ENCODE results near the gene TLX1.

The TLX1 gene

GRCh38 chr10:101095004-101095403 lies 36.1 kb upstream of the TLX1 start:
- no peak for TF ChIP-seq EZH2phosphoT487 (conservative IDR thresholded peaks at IDR 0.05; ENCODE audit: low read length)
- TF ChIP-seq CTCF (IDR thresholded peaks at IDR 0.05; ENCODE audit: insufficient read depth, low read length, poor library complexity, severe bottlenecking) = no peak
- no peaks in the 10 kb centered on the region for H3K79me2 ChIP-seq (ENCODE audit: insufficient read depth, low read length)
- no peak overlapping the region for H3K4me2 ChIP-seq (ENCODE audit: low read depth, low read length, poor library complexity, severe bottlenecking)
- H3F3A ChIP-seq (ENCODE audit: insufficient read depth) = no peaks in the 10 kb centered on the region
- H3K36me3 ChIP-seq (ENCODE audit: low read length) = no peaks in the 10 kb centered on the region
- H3K9me2 ChIP-seq (replicated peaks; ENCODE audit: insufficient read depth, low read length) = no peaks in the 10 kb centered on the region
- no peaks in the 10 kb centered on the region for H3K9me3 ChIP-seq (ENCODE audit: insufficient read depth, low read length)
- H2AFZ ChIP-seq (ENCODE audit: low read depth, low read length, severe bottlenecking) = no peak overlapping the region
- no peaks in the 10 kb centered on the region for H4K20me1 ChIP-seq (ENCODE audit: low read depth, low read length)
- no peak overlapping the region for H3K4me3 ChIP-seq (ENCODE audit: insufficient read depth, low read length, poor library complexity, severe bottlenecking)
- no peak overlapping the region for H3K27ac ChIP-seq (ENCODE audit: low read depth, low read length)
- H3K27me3 ChIP-seq (ENCODE audit: low read length) = no peaks in the 10 kb centered on the region
- no peak overlapping the region for H3K9ac ChIP-seq (ENCODE audit: low read length)

- no peak overlapping the region for H3K27ac ChIP-seq (ENCODE audit: low read depth, low read length)
- no peak overlapping the region for H3K9ac ChIP-seq (ENCODE audit: low read length)
- no peaks in the 10 kb centered on the region for H4K20me1 ChIP-seq (ENCODE audit: low read depth, low read length)
- no peak for TF ChIP-seq EZH2phosphoT487 (conservative IDR thresholded peaks at IDR 0.05; ENCODE audit: low read length)
- peak; percentile 81 for TF ChIP-seq CTCF (IDR thresholded peaks at IDR 0.05; ENCODE audit: insufficient read depth, low read length, poor library complexity, severe bottlenecking)
- H3F3A ChIP-seq (ENCODE audit: insufficient read depth) = no peaks in the 10 kb centered on the region
- no peak overlapping the region for H3K4me2 ChIP-seq (ENCODE audit: low read depth, low read length, poor library complexity, severe bottlenecking)
- no peaks in the 10 kb centered on the region for H3K27me3 ChIP-seq (ENCODE audit: low read length)
- H3K79me2 ChIP-seq (ENCODE audit: insufficient read depth, low read length) = no peaks in the 10 kb centered on the region
- H3K4me3 ChIP-seq (ENCODE audit: insufficient read depth, low read length, poor library complexity, severe bottlenecking) = no peak overlapping the region
- H3K9me2 ChIP-seq (replicated peaks; ENCODE audit: insufficient read depth, low read length) = no peaks in the 10 kb centered on the region
- H2AFZ ChIP-seq (ENCODE audit: low read depth, low read length, severe bottlenecking) = no peak overlapping the region
- no peaks in the 10 kb centered on the region for H3K36me3 ChIP-seq (ENCODE audit: low read length)
- H3K9me3 ChIP-seq (ENCODE audit: insufficient read depth, low read length) = no peaks in the 10 kb centered on the region
These were observed 35.4 kb upstream of the TLX1 start for GRCh38 chr10:101095550-101096213.

- no peak overlapping the region for H3K27ac ChIP-seq (ENCODE audit: low read depth, low read length)
- H3K9me3 ChIP-seq (ENCODE audit: insufficient read depth, low read length) = no peaks in the 10 kb centered on the region
- TF ChIP-seq CTCF (IDR thresholded peaks at IDR 0.05; ENCODE audit: insufficient read depth, low read length, poor library complexity, severe bottlenecking) (no peak), EZH2phosphoT487 (conservative IDR thresholded peaks at IDR 0.05; ENCODE audit: low read length) (no peak)
- no peaks in the 10 kb centered on the region for H3K9me2 ChIP-seq (replicated peaks; ENCODE audit: insufficient read depth, low read length)
- no peak overlapping the region for H3K9ac ChIP-seq (ENCODE audit: low read length)
- no peaks in the 10 kb centered on the region for H3F3A ChIP-seq (ENCODE audit: insufficient read depth)
- H3K4me2 ChIP-seq (ENCODE audit: low read depth, low read length, poor library complexity, severe bottlenecking) = no peak overlapping the region
- no peaks in the 10 kb centered on the region for H4K20me1 ChIP-seq (ENCODE audit: low read depth, low read length)
- H3K27me3 ChIP-seq (ENCODE audit: low read length) = no peaks in the 10 kb centered on the region
- H3K36me3 ChIP-seq (ENCODE audit: low read length) = no peaks in the 10 kb centered on the region
- H3K4me3 ChIP-seq (ENCODE audit: insufficient read depth, low read length, poor library complexity, severe bottlenecking) = no peak overlapping the region
- H2AFZ ChIP-seq (ENCODE audit: low read depth, low read length, severe bottlenecking) = no peak overlapping the region
- no peaks in the 10 kb centered on the region for H3K79me2 ChIP-seq (ENCODE audit: insufficient read depth, low read length)
These were observed 34.7 kb upstream of the TLX1 start for GRCh38 chr10:101096378-101096777.

All from SU-DHL-6 (cell line).